Liver (tissue), 3 donors: ENCODE results near the gene TCEAL3.

Source experiments
- EGR1 ChIP-seq, 2 donors: IDR thresholded peaks; 2 replicates each; pipeline ENCODE4 v1.6.1; 2016 to 2018; ENCODE audit warnings: antibody characterized with exemption in 2 of 2, low read depth in 2 of 2
- GABPA ChIP-seq, 2 donors: IDR thresholded peaks in 1 of 2; conservative IDR thresholded peaks in 1 of 2; 2 replicates each; pipeline ENCODE4 v1.6.1; 2016; ENCODE audit warnings: antibody characterized with exemption in 2 of 2, mild to moderate bottlenecking in 1 of 2, moderate library complexity in 1 of 2
- HNF4G ChIP-seq: IDR thresholded peaks from 2 replicates; pipeline ENCODE4 v1.6.1; 2016; ENCODE audit warnings: antibody characterized with exemption
- RAD21 ChIP-seq, 2 donors: IDR thresholded peaks; 2 replicates each; pipeline ENCODE4 v1.6.1; 2016; ENCODE audit warnings: antibody characterized with exemption in 2 of 2, mild to moderate bottlenecking in 2 of 2
- RXRA ChIP-seq, 2 donors: IDR thresholded peaks; 2 replicates each; pipeline ENCODE4 v1.6.1; 2017 to 2018; ENCODE audit warnings: antibody characterized with exemption in 2 of 2, mild to moderate bottlenecking in 1 of 2
- TAF1 ChIP-seq: conservative IDR thresholded peaks from 2 replicates; pipeline ENCODE4 v1.6.1; 2016; ENCODE audit warnings: antibody characterized with exemption, mild to moderate bottlenecking
- YY1 ChIP-seq: IDR thresholded peaks from 2 replicates; pipeline ENCODE4 v1.6.1; 2016; ENCODE audit warnings: antibody characterized with exemption, mild to moderate bottlenecking
- TF ChIP-seq, protein P1 (sequence below): fragments of 150-350 bp; IDR thresholded peaks from 2 replicates; pipeline ENCODE4 v1.5.1; 2017; ENCODE audit warnings: improper control_type of control experiment, low read depth, low read length; ENCODE audit not compliant: missing input control
- TF ChIP-seq, protein P2 (sequence below): IDR thresholded peaks from 2 replicates; pipeline ENCODE4 v1.6.1; 2016; ENCODE audit warnings: antibody characterized with exemption, mild to moderate bottlenecking
- TF ChIP-seq, protein P3 (sequence below): IDR thresholded peaks from 2 replicates; pipeline ENCODE4 v1.6.1; 2016; ENCODE audit warnings: antibody characterized with exemption
- TF ChIP-seq, protein P4 (sequence below): IDR thresholded peaks from 2 replicates; pipeline ENCODE4 v1.6.1; 2016; ENCODE audit warnings: antibody characterized with exemption
- donor health status: healthy.
- donor health status: healthy.

DNA sequence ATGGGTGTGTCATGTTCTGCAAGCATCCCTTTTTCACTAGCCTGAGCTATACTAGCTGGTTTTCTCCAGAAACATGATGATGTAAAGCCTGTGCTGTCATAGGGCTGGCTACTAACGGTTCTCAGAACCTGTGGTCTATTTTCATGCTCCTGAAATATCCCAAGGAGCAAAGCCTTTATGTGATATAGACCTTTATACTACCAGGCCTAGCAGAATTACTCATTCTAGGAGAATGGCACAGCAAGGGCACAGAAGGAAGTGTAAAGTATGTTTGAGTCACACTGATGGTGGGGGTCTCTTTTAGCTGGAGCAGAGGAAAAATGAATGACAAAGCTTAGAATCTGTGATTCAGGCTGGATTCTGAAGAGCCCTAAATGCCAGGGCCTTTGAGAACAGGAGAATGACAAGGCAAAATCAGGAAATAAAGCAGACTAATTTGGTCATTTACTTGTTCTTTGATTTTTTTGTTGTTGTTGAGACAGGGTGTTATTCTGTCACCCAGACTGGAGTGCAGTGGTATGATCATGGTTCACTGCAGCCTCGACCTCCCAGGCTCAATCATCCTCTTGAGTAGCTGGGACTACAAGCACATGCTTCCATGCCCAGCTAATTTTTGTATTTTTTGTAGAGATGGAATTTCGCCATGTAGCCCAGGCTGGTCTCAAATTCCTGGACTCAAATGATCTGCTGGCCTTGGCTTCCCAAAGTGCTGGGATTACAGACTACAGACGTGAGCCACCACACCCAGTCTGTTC is 32.8 kb downstream of the TCEAL3 start:
- TF ChIP-seq, protein P1, sequence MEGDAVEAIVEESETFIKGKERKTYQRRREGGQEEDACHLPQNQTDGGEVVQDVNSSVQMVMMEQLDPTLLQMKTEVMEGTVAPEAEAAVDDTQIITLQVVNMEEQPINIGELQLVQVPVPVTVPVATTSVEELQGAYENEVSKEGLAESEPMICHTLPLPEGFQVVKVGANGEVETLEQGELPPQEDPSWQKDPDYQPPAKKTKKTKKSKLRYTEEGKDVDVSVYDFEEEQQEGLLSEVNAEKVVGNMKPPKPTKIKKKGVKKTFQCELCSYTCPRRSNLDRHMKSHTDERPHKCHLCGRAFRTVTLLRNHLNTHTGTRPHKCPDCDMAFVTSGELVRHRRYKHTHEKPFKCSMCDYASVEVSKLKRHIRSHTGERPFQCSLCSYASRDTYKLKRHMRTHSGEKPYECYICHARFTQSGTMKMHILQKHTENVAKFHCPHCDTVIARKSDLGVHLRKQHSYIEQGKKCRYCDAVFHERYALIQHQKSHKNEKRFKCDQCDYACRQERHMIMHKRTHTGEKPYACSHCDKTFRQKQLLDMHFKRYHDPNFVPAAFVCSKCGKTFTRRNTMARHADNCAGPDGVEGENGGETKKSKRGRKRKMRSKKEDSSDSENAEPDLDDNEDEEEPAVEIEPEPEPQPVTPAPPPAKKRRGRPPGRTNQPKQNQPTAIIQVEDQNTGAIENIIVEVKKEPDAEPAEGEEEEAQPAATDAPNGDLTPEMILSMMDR, result no peak
- no peak for TF ChIP-seq RXRA (IDR thresholded peaks at IDR 0.05)
- TF ChIP-seq YY1, result no peak
- no peak for TF ChIP-seq EGR1 (IDR thresholded peaks at IDR 0.05; ENCODE audit: low read depth in 2 of 2)
- TF ChIP-seq RAD21 (IDR thresholded peaks at IDR 0.05), result no peak
- TF ChIP-seq, protein P2, sequence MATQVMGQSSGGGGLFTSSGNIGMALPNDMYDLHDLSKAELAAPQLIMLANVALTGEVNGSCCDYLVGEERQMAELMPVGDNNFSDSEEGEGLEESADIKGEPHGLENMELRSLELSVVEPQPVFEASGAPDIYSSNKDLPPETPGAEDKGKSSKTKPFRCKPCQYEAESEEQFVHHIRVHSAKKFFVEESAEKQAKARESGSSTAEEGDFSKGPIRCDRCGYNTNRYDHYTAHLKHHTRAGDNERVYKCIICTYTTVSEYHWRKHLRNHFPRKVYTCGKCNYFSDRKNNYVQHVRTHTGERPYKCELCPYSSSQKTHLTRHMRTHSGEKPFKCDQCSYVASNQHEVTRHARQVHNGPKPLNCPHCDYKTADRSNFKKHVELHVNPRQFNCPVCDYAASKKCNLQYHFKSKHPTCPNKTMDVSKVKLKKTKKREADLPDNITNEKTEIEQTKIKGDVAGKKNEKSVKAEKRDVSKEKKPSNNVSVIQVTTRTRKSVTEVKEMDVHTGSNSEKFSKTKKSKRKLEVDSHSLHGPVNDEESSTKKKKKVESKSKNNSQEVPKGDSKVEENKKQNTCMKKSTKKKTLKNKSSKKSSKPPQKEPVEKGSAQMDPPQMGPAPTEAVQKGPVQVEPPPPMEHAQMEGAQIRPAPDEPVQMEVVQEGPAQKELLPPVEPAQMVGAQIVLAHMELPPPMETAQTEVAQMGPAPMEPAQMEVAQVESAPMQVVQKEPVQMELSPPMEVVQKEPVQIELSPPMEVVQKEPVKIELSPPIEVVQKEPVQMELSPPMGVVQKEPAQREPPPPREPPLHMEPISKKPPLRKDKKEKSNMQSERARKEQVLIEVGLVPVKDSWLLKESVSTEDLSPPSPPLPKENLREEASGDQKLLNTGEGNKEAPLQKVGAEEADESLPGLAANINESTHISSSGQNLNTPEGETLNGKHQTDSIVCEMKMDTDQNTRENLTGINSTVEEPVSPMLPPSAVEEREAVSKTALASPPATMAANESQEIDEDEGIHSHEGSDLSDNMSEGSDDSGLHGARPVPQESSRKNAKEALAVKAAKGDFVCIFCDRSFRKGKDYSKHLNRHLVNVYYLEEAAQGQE, result no peak
- TF ChIP-seq, protein P3, sequence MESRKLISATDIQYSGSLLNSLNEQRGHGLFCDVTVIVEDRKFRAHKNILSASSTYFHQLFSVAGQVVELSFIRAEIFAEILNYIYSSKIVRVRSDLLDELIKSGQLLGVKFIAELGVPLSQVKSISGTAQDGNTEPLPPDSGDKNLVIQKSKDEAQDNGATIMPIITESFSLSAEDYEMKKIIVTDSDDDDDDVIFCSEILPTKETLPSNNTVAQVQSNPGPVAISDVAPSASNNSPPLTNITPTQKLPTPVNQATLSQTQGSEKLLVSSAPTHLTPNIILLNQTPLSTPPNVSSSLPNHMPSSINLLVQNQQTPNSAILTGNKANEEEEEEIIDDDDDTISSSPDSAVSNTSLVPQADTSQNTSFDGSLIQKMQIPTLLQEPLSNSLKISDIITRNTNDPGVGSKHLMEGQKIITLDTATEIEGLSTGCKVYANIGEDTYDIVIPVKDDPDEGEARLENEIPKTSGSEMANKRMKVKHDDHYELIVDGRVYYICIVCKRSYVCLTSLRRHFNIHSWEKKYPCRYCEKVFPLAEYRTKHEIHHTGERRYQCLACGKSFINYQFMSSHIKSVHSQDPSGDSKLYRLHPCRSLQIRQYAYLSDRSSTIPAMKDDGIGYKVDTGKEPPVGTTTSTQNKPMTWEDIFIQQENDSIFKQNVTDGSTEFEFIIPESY, result no peak
- no peak for TF ChIP-seq GABPA (IDR thresholded peaks at IDR 0.05 in 1 of 2, conservative IDR thresholded peaks at IDR 0.05 in 1 of 2)
- TF ChIP-seq, protein P4, sequence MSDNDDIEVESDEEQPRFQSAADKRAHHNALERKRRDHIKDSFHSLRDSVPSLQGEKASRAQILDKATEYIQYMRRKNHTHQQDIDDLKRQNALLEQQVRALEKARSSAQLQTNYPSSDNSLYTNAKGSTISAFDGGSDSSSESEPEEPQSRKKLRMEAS, result no peak
- TF ChIP-seq HNF4G, result no peak
- TF ChIP-seq TAF1, result no peak
